ENCODE results near the gene GH1. TPM values are rescaled to one million over a fixed set of nuclear protein-coding genes. Genes with fewer than 3 reads are reported as not detected.

Gene GH1
- total RNA-seq, 1 donor from 2014 or later, result not detected

DNA sequence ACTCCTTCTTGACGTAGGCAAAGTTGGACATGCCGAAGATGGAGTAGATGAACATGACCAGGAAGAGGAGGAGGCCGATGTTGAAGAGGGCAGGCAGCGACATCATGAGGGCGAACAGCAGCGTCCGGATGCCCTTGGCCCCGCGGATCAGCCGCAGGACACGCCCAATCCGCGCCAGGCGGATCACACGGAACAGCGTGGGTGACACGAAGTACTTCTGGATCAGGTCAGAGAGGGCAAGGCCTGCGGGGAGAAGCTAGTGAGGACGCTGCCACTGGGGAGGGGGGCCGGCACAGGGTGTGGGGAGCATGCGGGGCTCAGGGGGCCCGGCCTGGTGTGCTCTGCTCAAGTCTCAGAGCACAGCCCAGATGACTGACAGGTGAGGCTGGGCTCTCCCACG is 23.1 kb upstream of the GH1 start:
- peaks cover 4% of the 10 kb centered on the region for H3K4me1 ChIP-seq
- no peak for DNase-seq
- TF ChIP-seq, protein P1, sequence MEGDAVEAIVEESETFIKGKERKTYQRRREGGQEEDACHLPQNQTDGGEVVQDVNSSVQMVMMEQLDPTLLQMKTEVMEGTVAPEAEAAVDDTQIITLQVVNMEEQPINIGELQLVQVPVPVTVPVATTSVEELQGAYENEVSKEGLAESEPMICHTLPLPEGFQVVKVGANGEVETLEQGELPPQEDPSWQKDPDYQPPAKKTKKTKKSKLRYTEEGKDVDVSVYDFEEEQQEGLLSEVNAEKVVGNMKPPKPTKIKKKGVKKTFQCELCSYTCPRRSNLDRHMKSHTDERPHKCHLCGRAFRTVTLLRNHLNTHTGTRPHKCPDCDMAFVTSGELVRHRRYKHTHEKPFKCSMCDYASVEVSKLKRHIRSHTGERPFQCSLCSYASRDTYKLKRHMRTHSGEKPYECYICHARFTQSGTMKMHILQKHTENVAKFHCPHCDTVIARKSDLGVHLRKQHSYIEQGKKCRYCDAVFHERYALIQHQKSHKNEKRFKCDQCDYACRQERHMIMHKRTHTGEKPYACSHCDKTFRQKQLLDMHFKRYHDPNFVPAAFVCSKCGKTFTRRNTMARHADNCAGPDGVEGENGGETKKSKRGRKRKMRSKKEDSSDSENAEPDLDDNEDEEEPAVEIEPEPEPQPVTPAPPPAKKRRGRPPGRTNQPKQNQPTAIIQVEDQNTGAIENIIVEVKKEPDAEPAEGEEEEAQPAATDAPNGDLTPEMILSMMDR (IDR thresholded peaks at IDR 0.05), result no peak
- no peak overlapping the region for H3K4me3 ChIP-seq
- H3K27me3 ChIP-seq, result no peaks in the 10 kb centered on the region
- intact Hi-C loops (cut with DNase I), result no loop called here
- H3K36me3 ChIP-seq, result no peaks in the 10 kb centered on the region
- no peak for ATAC-seq
- no peaks in the 10 kb centered on the region for H3K9me3 ChIP-seq
- no peak overlapping the region for H3K27ac ChIP-seq

DNA sequence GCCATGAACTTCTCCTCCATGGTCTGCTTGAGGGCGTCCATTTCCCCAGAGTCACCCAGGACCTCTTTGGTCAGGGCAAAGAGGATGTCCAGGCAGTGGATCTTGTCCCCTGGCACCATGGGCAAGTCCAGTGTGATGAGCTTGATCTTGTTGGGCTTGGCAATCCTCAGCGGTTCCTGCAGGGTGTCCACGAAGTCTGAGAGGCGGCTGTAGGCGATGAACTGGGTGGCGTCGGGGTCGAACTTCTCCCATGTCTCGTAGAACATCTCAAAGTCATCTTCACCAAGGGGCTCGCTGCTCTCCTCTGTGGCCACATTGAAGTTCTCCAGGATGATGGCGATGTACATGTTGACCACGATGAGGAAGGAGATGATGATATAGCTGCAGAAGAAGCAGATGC is 22.5 kb upstream of the GH1 start:
- intact Hi-C loops (cut with DNase I), result no loop called here
- Histone ChIP-seq H3K4me1 (no peaks in the 10 kb centered on the region), H3K27me3 (no peaks in the 10 kb centered on the region), H3K36me3 (no peaks in the 10 kb centered on the region), H3K4me3 (no peak overlapping the region), H3K9me3 (no peaks in the 10 kb centered on the region), H3K27ac (no peak overlapping the region)
- no peak for ATAC-seq
- TF ChIP-seq, protein P1 (IDR thresholded peaks at IDR 0.05), result no peak
- no peak for DNase-seq

DNA sequence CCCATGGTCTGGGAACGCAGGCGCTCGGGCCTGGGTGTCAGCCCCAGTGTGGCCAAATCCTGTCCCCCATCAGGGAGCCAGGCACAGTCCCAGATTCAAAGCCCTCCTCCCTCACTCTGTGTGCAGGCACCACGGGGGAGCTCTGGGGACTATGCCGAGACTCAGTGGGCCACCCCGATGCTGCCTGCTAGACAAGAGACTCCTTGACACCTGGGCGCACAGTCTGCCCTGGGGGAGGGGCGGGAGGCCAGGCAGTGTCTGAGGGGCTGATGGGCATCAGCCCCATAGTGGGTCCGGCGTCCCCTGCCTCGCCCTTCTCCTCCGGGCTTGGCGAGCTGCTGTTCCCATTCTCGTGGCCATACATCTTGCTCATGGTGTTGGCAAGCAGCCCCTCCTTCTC is 21.9 kb upstream of the GH1 start:
- ATAC-seq (no peak), DNase-seq (no peak)
- H3K27me3 ChIP-seq, result no peaks in the 10 kb centered on the region
- no peaks in the 10 kb centered on the region for H3K9me3 ChIP-seq
- no peak overlapping the region for H3K4me3 ChIP-seq
- TF ChIP-seq, protein P1 (IDR thresholded peaks at IDR 0.05), result no peak
- no peak overlapping the region for H3K27ac ChIP-seq
- no peaks in the 10 kb centered on the region for H3K36me3 ChIP-seq
- H3K4me1 ChIP-seq, result no peaks in the 10 kb centered on the region
- intact Hi-C loops (cut with DNase I), result no loop called here

DNA sequence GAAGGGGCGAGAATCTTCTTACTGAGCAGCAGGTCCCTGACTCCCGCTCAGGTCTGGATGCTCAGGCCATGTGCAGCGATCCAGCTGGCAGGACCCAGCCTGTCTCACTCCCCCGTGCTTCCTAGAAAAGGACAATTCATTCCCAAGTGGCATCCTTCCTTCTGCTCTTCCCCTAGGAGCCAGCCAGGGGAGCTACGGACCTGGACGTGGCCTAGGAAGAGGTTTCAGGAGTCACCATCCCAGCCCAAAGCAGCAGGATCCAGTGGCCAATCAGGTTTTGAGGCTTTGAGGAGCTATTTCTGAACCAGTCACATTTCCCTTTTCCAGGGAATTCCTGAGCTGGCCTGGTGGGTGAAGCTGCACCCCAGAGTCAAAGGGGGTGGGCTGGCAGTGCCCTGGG is 21.2 kb upstream of the GH1 start:
- H3K4me1 ChIP-seq, result no peaks in the 10 kb centered on the region
- ATAC-seq, result no peak
- no peaks in the 10 kb centered on the region for H3K9me3 ChIP-seq
- DNase-seq, result no peak
- TF ChIP-seq, protein P1 (IDR thresholded peaks at IDR 0.05), result no peak
- no peaks in the 10 kb centered on the region for H3K36me3 ChIP-seq
- intact Hi-C loops (cut with DNase I), result no loop called here
- H3K4me3 ChIP-seq, result no peak overlapping the region
- H3K27me3 ChIP-seq, result no peaks in the 10 kb centered on the region
- no peak overlapping the region for H3K27ac ChIP-seq

DNA sequence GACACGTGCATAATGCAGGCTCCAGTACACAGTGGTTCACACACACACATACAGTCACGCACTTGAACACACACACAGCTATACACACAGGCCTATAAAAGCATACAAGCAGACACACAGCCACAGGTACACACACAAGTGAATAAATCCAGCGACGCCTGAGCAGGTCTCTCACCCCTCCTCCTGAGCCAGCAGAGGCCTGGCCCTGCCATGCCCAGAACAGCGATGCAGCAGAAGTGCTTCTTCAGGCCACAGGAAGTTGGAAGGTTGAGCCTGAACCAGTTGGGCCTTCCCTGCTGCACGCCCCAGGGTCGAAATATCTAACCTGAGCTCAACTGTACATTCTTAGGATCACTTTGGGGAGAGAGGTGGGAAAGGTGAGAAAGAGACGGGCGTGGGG is 20.8 kb upstream of the GH1 start:
- TF ChIP-seq, protein P1 (IDR thresholded peaks at IDR 0.05), result no peak
- intact Hi-C loops (cut with DNase I), result no loop called here
- no peaks in the 10 kb centered on the region for H3K36me3 ChIP-seq

DNA sequence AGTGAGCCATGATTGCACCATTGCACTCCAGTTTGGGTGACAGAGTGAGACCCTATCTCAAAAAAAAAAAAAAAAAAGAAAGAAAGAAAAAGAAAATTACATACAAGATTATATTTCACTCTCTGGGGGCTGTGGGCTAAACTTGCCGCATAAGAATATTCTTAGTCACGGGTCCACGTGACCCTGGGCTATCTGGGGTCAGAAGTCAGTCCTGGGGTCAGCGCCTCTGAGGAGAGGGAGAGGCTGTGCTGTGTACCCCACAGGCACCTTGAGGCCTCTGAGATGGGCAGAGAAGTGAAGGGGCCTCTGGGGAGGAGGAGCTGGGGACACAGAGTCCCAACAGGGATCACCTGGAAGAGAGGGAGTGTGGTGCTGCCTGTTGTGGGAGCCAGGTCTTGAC is 19.3 kb upstream of the GH1 start:
- TF ChIP-seq, protein P1 (IDR thresholded peaks at IDR 0.05), result no peak
- Histone ChIP-seq H3K27ac (no peak overlapping the region), H3K4me3 (no peak overlapping the region), H3K36me3 (no peaks in the 10 kb centered on the region), H3K9me3 (no peaks in the 10 kb centered on the region), H3K4me1 (no peaks in the 10 kb centered on the region), H3K27me3 (no peaks in the 10 kb centered on the region)
- no peak for DNase-seq
- no peak for ATAC-seq
- intact Hi-C loops (cut with DNase I), result no loop called here

More for the DNA sequence above, 20.8 kb upstream of the GH1 start:
- H3K9me3 ChIP-seq, result no peaks in the 10 kb centered on the region
- DNase-seq (no peak), ATAC-seq (no peak)
- no peak overlapping the region for H3K27ac ChIP-seq
- no peaks in the 10 kb centered on the region for H3K4me1 ChIP-seq
- H3K27me3 ChIP-seq, result no peaks in the 10 kb centered on the region
- H3K4me3 ChIP-seq, result no peak overlapping the region

All from upper lobe of right lung (tissue), 1 donor.